Activated CD8-positive, alpha-beta memory T cell treated with anti-CD3 and anti-CD28 coated beads, Interleukin-2, amount 50 U/mL, for 48 hours (primary cell): ENCODE measurements around the gene IFNAR1.
A peak's percentile ranks its signal among the peaks of the same experiment; 100 is the strongest.
"Not testable (repeated sequence)": the region's sequence is repeated elsewhere in the genome, so short reads cannot be mapped to it uniquely, and the experiment has no call there.

Experiments
- DNase-seq: peaks from one replicate; pipeline ENCODE4 v3.0.0-alpha.2; 2020

IFNAR1 gene

GRCh38 chr21:33308586-33309490, 15.9 kb upstream of the IFNAR1 start:
- DNase-seq = no peak

GRCh38 chr21:33309778-33310177, 15.0 kb upstream of the IFNAR1 start:
- no peak for DNase-seq

- no peak for DNase-seq
These were observed 12.6 kb upstream of the IFNAR1 start for GRCh38 chr21:33312121-33312520.

GRCh38 chr21:33313183-33313582, 11.6 kb upstream of the IFNAR1 start:
- no peak for DNase-seq

- no peak for DNase-seq
These were observed 11.2 kb upstream of the IFNAR1 start for GRCh38 chr21:33313611-33314010.

GRCh38 chr21:33314111-33314510, 10.7 kb upstream of the IFNAR1 start:
- no peak for DNase-seq

- DNase-seq = no peak
These were observed 8.6 kb upstream of the IFNAR1 start for GRCh38 chr21:33315946-33316710.

GRCh38 chr21:33317145-33317544, 7.6 kb upstream of the IFNAR1 start:
- no peak for DNase-seq

- no peak for DNase-seq
These were observed 6.8 kb upstream of the IFNAR1 start for GRCh38 chr21:33317786-33318486.

GRCh38 chr21:33321005-33321404, 3.8 kb upstream of the IFNAR1 start:
- DNase-seq = not testable (repeated sequence)

- DNase-seq = not testable (repeated sequence)
These were observed 1.2 kb upstream of the IFNAR1 start for GRCh38 chr21:33323610-33324009.

- peak; percentile 84 for DNase-seq
These were observed 675 bp downstream of the IFNAR1 start for GRCh38 chr21:33325222-33326067.

GRCh38 chr21:33327326-33327725, 2.6 kb downstream of the IFNAR1 start:
- no peak for DNase-seq

GRCh38 chr21:33327792-33328433, 3.1 kb downstream of the IFNAR1 start:
- no peak for DNase-seq

- no peak for DNase-seq
These were observed 6.0 kb downstream of the IFNAR1 start for GRCh38 chr21:33330726-33331125.

- DNase-seq = no peak
These were observed 7.4 kb downstream of the IFNAR1 start for GRCh38 chr21:33332143-33332542.

GRCh38 chr21:33334191-33334590, 9.4 kb downstream of the IFNAR1 start:
- DNase-seq = no peak

GRCh38 chr21:33334824-33335223, 10.1 kb downstream of the IFNAR1 start:
- no peak for DNase-seq

- no peak for DNase-seq
These were observed 14.4 kb downstream of the IFNAR1 start for GRCh38 chr21:33339135-33339534.

GRCh38 chr21:33339918-33340317, 15.1 kb downstream of the IFNAR1 start:
- DNase-seq = no peak

- no peak for DNase-seq
These were observed 21.0 kb downstream of the IFNAR1 start for GRCh38 chr21:33345751-33346238.

- no peak for DNase-seq
These were observed 23.9 kb downstream of the IFNAR1 start for GRCh38 chr21:33348706-33349105.
